Ascending aorta (tissue), 2 donors: ENCODE data around the gene NOX5. TPM values are rescaled to one million over a fixed set of nuclear protein-coding genes. Genes with fewer than 3 reads are reported as not detected.

Experiments used
- DNase-seq, 2 donors: peaks; one replicate each; pipeline ENCODE4 v3.0.0-alpha.2; 2019; ENCODE audit warnings: low spot score in 2 of 2
- H3K27ac ChIP-seq, 2 donors: fragments of 200-600 bp; sonication (generic); one replicate each; pipeline ENCODE4 v1.5.1; 2016 to 2017; ENCODE audit warnings: mild to moderate bottlenecking in 1 of 2
- H3K27me3 ChIP-seq: fragments of 200-600 bp; sonication (generic); one replicate; pipeline ENCODE4 v1.5.1; 2017
- H3K36me3 ChIP-seq, 2 donors: fragments of 200-600 bp; sonication (generic); one replicate each; pipeline ENCODE4 v1.5.1; 2016
- H3K4me1 ChIP-seq, 2 donors: fragments of 200-600 bp; sonication (generic); one replicate each; pipeline ENCODE4 v1.5.1; 2016 to 2017; ENCODE audit warnings: mild to moderate bottlenecking in 1 of 2
- H3K4me3 ChIP-seq, 2 donors: fragments of 200-600 bp; sonication (generic); one replicate each; pipeline ENCODE4 v1.5.1; 2016 to 2017; ENCODE audit warnings: mild to moderate bottlenecking in 1 of 2
- H3K9me3 ChIP-seq, 2 donors: fragments of 200-600 bp; sonication (generic); one replicate each; pipeline ENCODE4 v1.5.1; 2016
- intact Hi-C: fragments of 100-400 bp; cut with DNase I; formaldehyde crosslinking; loops from one replicate; pipeline ENCODE4 v1.15.1; 2023
- total RNA-seq: library from RNA; depleted of rRNA; stranded (reverse); fragments of >200 nt; gene quantifications from one replicate; pipeline ENCODE4 v1.1.0, GENCODE V29; 2016
- TF ChIP-seq, protein P1 (sequence below), 3 experiments: fragments of 200-600 bp in 2 of 3; fragments of 450-650 bp in 1 of 3; sonication (generic) in 2 of 3; IDR thresholded peaks; one replicate each; pipeline ENCODE4 v1.5.1; 2016 to 2019; ENCODE audit warnings: antibody characterized with exemption in 3 of 3, mild to moderate bottlenecking in 1 of 3, moderate library complexity in 1 of 3

The NOX5 gene
- total RNA-seq, 1 donor from 2014 or later = 0.53 TPM

DNA sequence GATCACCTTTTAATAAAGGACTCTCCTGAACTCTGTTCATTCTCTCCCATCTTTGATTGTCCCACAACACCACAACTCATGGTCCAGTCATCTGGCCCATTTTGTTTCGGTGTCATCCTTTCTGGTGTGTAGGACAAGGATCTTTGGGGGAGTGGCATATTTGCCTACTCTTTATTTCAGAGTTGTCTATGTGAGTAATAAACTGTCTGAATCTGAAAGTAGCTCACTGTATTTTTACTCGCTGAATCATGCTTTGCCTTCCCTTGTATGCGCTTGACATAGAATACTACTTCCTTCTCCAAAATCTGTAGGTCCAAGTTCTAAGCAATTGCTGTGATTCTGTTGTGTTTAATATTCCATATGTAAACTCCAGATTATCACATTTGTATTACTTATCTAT lies 29.9 kb upstream of the NOX5 start:
- TF ChIP-seq, protein P1, sequence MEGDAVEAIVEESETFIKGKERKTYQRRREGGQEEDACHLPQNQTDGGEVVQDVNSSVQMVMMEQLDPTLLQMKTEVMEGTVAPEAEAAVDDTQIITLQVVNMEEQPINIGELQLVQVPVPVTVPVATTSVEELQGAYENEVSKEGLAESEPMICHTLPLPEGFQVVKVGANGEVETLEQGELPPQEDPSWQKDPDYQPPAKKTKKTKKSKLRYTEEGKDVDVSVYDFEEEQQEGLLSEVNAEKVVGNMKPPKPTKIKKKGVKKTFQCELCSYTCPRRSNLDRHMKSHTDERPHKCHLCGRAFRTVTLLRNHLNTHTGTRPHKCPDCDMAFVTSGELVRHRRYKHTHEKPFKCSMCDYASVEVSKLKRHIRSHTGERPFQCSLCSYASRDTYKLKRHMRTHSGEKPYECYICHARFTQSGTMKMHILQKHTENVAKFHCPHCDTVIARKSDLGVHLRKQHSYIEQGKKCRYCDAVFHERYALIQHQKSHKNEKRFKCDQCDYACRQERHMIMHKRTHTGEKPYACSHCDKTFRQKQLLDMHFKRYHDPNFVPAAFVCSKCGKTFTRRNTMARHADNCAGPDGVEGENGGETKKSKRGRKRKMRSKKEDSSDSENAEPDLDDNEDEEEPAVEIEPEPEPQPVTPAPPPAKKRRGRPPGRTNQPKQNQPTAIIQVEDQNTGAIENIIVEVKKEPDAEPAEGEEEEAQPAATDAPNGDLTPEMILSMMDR (IDR thresholded peaks at IDR 0.05) = no peak
- no peak overlapping the region for H3K27ac ChIP-seq
- H3K9me3 ChIP-seq = no peaks in the 10 kb centered on the region
- no peak for DNase-seq
- no peaks in the 10 kb centered on the region for H3K36me3 ChIP-seq
- no peaks in the 10 kb centered on the region for H3K27me3 ChIP-seq
- H3K4me3 ChIP-seq = no peak overlapping the region
- intact Hi-C loops = no loop called here
- H3K4me1 ChIP-seq = no peaks in the 10 kb centered on the region

DNA sequence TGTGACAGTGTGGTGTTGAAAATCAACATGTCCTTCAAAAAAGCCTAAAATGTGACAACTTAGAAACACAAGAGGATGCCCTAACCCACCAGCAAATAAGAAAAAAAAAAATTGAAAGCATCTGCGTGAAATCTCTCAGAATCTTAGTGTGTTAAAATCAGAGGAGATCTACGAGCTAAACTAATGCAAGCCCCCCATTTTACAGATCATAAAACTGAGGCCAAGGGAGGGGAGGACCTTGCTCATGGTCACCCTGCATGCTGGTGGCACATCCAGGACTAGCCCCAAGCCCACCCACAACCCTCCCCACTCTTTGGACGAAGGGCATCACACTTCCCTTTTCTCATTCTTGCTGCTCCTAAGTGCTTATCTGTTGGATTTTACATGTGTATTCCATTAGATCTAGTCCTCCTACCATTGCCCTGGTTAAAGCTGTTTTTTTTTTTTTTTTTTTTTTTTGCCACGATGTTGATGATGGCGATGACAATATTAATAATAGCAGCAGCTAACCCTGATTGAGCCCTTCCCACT lies 29.1 kb upstream of the NOX5 start:
- DNase-seq = no peak
- Histone ChIP-seq H3K4me1 (no peaks in the 10 kb centered on the region), H3K27me3 (no peaks in the 10 kb centered on the region), H3K9me3 (no peaks in the 10 kb centered on the region), H3K27ac (no peak overlapping the region), H3K4me3 (no peak overlapping the region), H3K36me3 (no peaks in the 10 kb centered on the region)
- TF ChIP-seq, protein P1 (IDR thresholded peaks at IDR 0.05) = no peak
- intact Hi-C loops = no loop called here

DNA sequence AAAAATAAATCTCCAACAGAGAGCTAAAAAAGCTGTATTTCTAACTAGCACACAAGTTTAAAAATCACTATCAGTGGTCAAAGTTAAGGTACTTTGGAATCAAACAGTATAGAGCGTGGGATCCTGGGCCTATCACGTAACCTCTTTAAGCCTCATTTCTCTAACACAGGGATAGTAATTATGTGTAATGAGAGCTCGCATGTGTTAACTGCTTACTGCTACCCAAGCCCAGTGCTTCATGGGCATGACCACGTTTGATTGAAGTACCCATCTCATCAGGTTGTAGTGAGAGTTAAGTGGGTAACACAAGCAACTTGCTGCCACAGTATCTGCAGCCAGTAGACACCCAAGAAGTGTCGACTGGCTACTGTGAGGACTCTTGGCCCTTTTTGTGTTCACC lies 28.2 kb upstream of the NOX5 start:
- no peak overlapping the region for H3K4me3 ChIP-seq
- TF ChIP-seq, protein P1 (IDR thresholded peaks at IDR 0.05) = no peak
- no peaks in the 10 kb centered on the region for H3K9me3 ChIP-seq
- H3K36me3 ChIP-seq = no peaks in the 10 kb centered on the region
- no peaks in the 10 kb centered on the region for H3K27me3 ChIP-seq
- DNase-seq = no peak
- no peaks in the 10 kb centered on the region for H3K4me1 ChIP-seq
- no peak overlapping the region for H3K27ac ChIP-seq
- intact Hi-C loops = no loop called here

DNA sequence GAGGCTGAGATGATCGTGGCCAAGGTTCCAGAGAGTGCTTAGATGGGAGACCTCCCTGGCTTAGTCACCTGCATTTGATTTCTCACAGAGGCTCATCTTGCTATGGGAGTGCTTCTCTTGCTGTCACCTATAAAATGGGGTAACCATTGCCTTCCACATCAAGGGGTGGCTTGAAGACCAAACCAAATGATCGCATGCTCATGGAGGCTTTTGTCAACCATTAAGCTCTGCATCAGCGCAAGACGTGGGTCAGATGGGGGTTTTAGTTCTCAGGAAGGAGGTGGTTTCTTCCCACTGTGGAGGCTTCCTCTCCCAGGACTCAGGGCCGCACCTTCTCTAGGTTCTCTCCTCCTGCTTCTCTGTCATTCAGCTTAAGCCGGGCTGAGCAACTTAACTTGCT lies 27.4 kb upstream of the NOX5 start:
- TF ChIP-seq, protein P1 (IDR thresholded peaks at IDR 0.05) = no peak
- Histone ChIP-seq H3K4me1 (no peaks in the 10 kb centered on the region), H3K4me3 (no peak overlapping the region), H3K27ac (no peak overlapping the region), H3K9me3 (no peaks in the 10 kb centered on the region), H3K36me3 (no peaks in the 10 kb centered on the region), H3K27me3 (no peaks in the 10 kb centered on the region)
- no peak for DNase-seq
- intact Hi-C loops = no loop called here

DNA sequence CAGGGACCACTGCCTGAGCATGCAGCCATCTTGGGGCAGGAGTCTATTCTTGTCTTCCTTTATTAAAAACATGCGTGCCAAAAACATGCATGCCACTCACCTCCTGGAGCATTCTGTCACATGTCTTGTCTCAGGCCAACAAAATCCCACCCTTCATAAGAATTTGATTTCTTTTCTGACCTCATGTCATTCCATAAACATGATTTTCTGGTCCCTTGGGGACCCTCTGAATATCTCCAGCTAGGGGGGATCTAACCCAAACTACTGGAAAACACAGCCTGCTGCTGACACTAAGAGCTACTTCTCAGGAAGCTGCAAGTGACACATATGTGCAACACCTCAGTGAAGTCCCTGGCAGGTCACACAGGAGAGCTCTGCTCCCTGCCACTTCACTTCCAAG lies 26.8 kb upstream of the NOX5 start:
- no peak overlapping the region for H3K27ac ChIP-seq
- DNase-seq = no peak
- H3K4me3 ChIP-seq = no peak overlapping the region
- intact Hi-C loops = no loop called here
- no peaks in the 10 kb centered on the region for H3K4me1 ChIP-seq
- H3K27me3 ChIP-seq = no peaks in the 10 kb centered on the region
- H3K36me3 ChIP-seq = no peaks in the 10 kb centered on the region
- TF ChIP-seq, protein P1 (IDR thresholded peaks at IDR 0.05) = no peak
- H3K9me3 ChIP-seq = no peaks in the 10 kb centered on the region
